GM12878 (cell line): ENCODE data around the gene BARHL1. TPM values are rescaled to one million over a fixed set of nuclear protein-coding genes. Genes with fewer than 3 reads are reported as not detected.

Experiments
- ATAC-seq: fragments of 200-7000 bp; cut with Tn5 transposase; 3 replicates; pipeline ENCODE4 v1.9.1; 2020; ENCODE audit warnings: mild to moderate bottlenecking, moderate library complexity
- BruUV-seq: library from RNA; stranded (reverse); fragments of 400-500 nt; replicated peaks from 2 replicates; lab custom pipeline; 2021; lab: Mats Ljungman, UMichigan
- CTCF ChIA-PET: fragments of 300-600 bp; sonication (Branson Sonifier 250); formaldehyde crosslinking; extraction: SDS; loops from one replicate; lab custom pipeline; 2021; ENCODE audit warnings: inconsistent platforms; lab: Yijun Ruan, JAX
- POLR2A ChIA-PET: fragments of 350-600 bp; formaldehyde crosslinking; extraction: SDS; loops from one replicate; lab custom pipeline; 2021; ENCODE audit warnings: inconsistent platforms; lab: Charles Lee
- RAD21 ChIA-PET: fragments of 300-600 bp; sonication (Branson Sonifier 250); formaldehyde crosslinking; loops from one replicate; lab custom pipeline; 2023; ENCODE audit warnings: antibody characterized with exemption; ENCODE audit not compliant: unreplicated experiment; lab: Charles Lee
- SMC1A ChIA-PET: fragments of 300-600 bp; sonication (Branson Sonifier 250); formaldehyde crosslinking; loops from one replicate; lab custom pipeline; 2023; ENCODE audit not compliant: unreplicated experiment, uncharacterized antibody; lab: Charles Lee
- DNase-seq: peaks from one replicate; pipeline ENCODE4 v3.0.0-alpha.2; 2011; ENCODE audit warnings: low read depth, low spot score
- FAIRE-seq: peaks from 3 replicates; lab custom pipeline; 2011; peaks lifted over from hg19 to GRCh38; lab: Jason Lieb, UNC
- H2AFZ ChIP-seq: 2 replicates; pipeline ENCODE4 v1.6.0; 2011; ENCODE audit warnings: low read depth, low read length, control low read depth; ENCODE audit not compliant: control insufficient read depth
- H3K27ac ChIP-seq: 2 replicates; pipeline ENCODE4 v1.5.1; 2011; ENCODE audit warnings: control low read depth; ENCODE audit not compliant: control insufficient read depth, insufficient read depth
- H3K27me3 ChIP-seq, 2 experiments: replicated peaks in 1 of 2; 2 replicates each; pipeline versions ENCODE4 v1.6.0 to v1.6.1; 2011; ENCODE audit warnings: low read length in 1 of 2; ENCODE audit not compliant: control insufficient read depth in 2 of 2, insufficient read depth in 2 of 2
- H3K36me3 ChIP-seq, 2 experiments: 2 replicates each; pipeline ENCODE4 v1.5.1; 2011; ENCODE audit warnings: low read length in 1 of 2; ENCODE audit not compliant: control insufficient read depth in 2 of 2, insufficient read depth in 2 of 2
- H3K4me1 ChIP-seq: 2 replicates; pipeline ENCODE4 v1.6.1; 2011; ENCODE audit warnings: mild to moderate bottlenecking, low read length, moderate library complexity, mixed read lengths; ENCODE audit not compliant: control insufficient read depth, insufficient read depth
- H3K4me2 ChIP-seq: 2 replicates; pipeline ENCODE4 v1.6.0; 2011; ENCODE audit warnings: control low read depth; ENCODE audit not compliant: control insufficient read depth, insufficient read depth
- H3K4me3 ChIP-seq: fragments of 200-600 bp; sonication (generic); 2 replicates; pipeline ENCODE4 v1.5.1; 2016
- H3K79me2 ChIP-seq: 2 replicates; pipeline ENCODE4 v1.6.0; 2011; ENCODE audit warnings: low read length; ENCODE audit not compliant: control insufficient read depth, insufficient read depth
- H3K9ac ChIP-seq: 2 replicates; pipeline ENCODE4 v1.8.0; 2011; ENCODE audit warnings: low read length, control low read depth, mixed read lengths; ENCODE audit not compliant: control insufficient read depth, insufficient read depth
- H3K9me3 ChIP-seq: replicated peaks from 3 replicates; pipeline ENCODE4 v1.5.1; 2011; ENCODE audit warnings: mild to moderate bottlenecking, low read length; ENCODE audit not compliant: control insufficient read depth, insufficient read depth
- H4K20me1 ChIP-seq: 2 replicates; pipeline ENCODE4 v1.6.0; 2011; ENCODE audit not compliant: control insufficient read depth, insufficient read depth
- CHD2 ChIP-seq: IDR thresholded peaks from 2 replicates; pipeline ENCODE4 v1.6.1; 2011; ENCODE audit warnings: low read depth, low read length, improper control_type of control experiment, borderline replicate concordance
- CUX1 ChIP-seq: IDR thresholded peaks from 2 replicates; pipeline ENCODE4 v1.6.1; 2012; ENCODE audit warnings: improper control_type of control experiment, low read depth, low read length; ENCODE audit not compliant: insufficient replicate concordance
- EGR1 ChIP-seq, 2 experiments: IDR thresholded peaks; 1 replicate in 1 of 2; 2 replicates in 1 of 2; pipeline ENCODE4 v1.6.1; 2011 to 2012; ENCODE audit warnings: low read depth in 2 of 2, low read length in 2 of 2, borderline replicate concordance in 1 of 2, mild to moderate bottlenecking in 1 of 2, moderate library complexity in 1 of 2
- ESRRA ChIP-seq: IDR thresholded peaks from 2 replicates; pipeline ENCODE4 v1.6.1; 2012; ENCODE audit warnings: mild to moderate bottlenecking, low read length, improper control_type of control experiment
- FOS ChIP-seq: IDR thresholded peaks from 3 replicates; pipeline ENCODE4 v1.6.1; 2011; ENCODE audit warnings: borderline replicate concordance; ENCODE audit not compliant: insufficient read length; ENCODE audit errors: extremely low read depth
- IRF4 ChIP-seq: IDR thresholded peaks from 2 replicates; pipeline ENCODE4 v1.6.1; 2011; ENCODE audit warnings: low read depth, low read length
- MAX ChIP-seq: IDR thresholded peaks from 2 replicates; pipeline ENCODE4 v1.6.1; 2012; ENCODE audit warnings: low read depth, low read length, improper control_type of control experiment
- MEF2A ChIP-seq: IDR thresholded peaks from 2 replicates; pipeline ENCODE4 v1.6.1; 2011; ENCODE audit warnings: low read depth, mild to moderate bottlenecking, low read length, moderate library complexity; ENCODE audit not compliant: insufficient read depth
- MTA3 ChIP-seq: IDR thresholded peaks from 2 replicates; pipeline ENCODE4 v1.6.1; 2012; ENCODE audit warnings: low read length, inconsistent platforms, borderline replicate concordance
- PAX5 ChIP-seq: IDR thresholded peaks from 2 replicates; pipeline ENCODE4 v1.6.1; 2011; ENCODE audit warnings: low read depth, low read length, borderline replicate concordance
- RELB ChIP-seq: fragments of 450-650 bp; IDR thresholded peaks from 2 replicates; pipeline ENCODE4 v1.6.1; 2017; ENCODE audit warnings: low read depth, mild to moderate bottlenecking, moderate library complexity
- RUNX3 ChIP-seq: IDR thresholded peaks from 2 replicates; pipeline ENCODE4 v1.6.1; 2012; ENCODE audit warnings: low read length, inconsistent platforms
- TARDBP ChIP-seq: IDR thresholded peaks from 2 replicates; pipeline ENCODE4 v1.6.1; 2016; ENCODE audit warnings: borderline replicate concordance
- TCF3 ChIP-seq: IDR thresholded peaks from 2 replicates; pipeline ENCODE4 v1.6.1; 2012; ENCODE audit warnings: low read depth, mild to moderate bottlenecking, low read length, borderline replicate concordance; ENCODE audit not compliant: insufficient read depth
- YY1 ChIP-seq: IDR thresholded peaks from 2 replicates; pipeline ENCODE4 v1.6.1; 2011; ENCODE audit warnings: low read depth, mild to moderate bottlenecking, low read length
- ZNF24 ChIP-seq: fragments of 450-650 bp; IDR thresholded peaks from 2 replicates; pipeline ENCODE4 v1.6.1; 2017; ENCODE audit warnings: antibody characterized with exemption, mild to moderate bottlenecking
- ZNF274 ChIP-seq: IDR thresholded peaks from one replicate; pipeline ENCODE4 v1.8.0; 2011; ENCODE audit not compliant: insufficient read length, insufficient read depth
- ZNF622 ChIP-seq: fragments of 450-650 bp; IDR thresholded peaks from 2 replicates; pipeline ENCODE4 v1.6.1; 2017; ENCODE audit warnings: mild to moderate bottlenecking, inconsistent platforms
- ZSCAN29 ChIP-seq: fragments of 450-650 bp; IDR thresholded peaks from 2 replicates; pipeline ENCODE4 v1.6.1; 2017; ENCODE audit warnings: mild to moderate bottlenecking, moderate library complexity
- WGBS: methylation state at CpG from one replicate; pipeline ENCODE4 v1.1.6; 2016; ENCODE audit warnings: low lambda C conversion rate; ENCODE audit not compliant: insufficient replicate concordance, insufficient coverage; ENCODE audit errors: missing lambda C conversion rate; 5-methylcytosine and 5-hydroxymethylcytosine counted together
- in situ Hi-C: fragments of 300-500 bp; cut with MboI; formaldehyde crosslinking; loops from 9 replicates; pipeline ENCODE4 v1.14.3; 2018; ENCODE audit warnings: mixed read lengths
- intact Hi-C: fragments of 100-400 bp; cut with micrococcal nuclease; formaldehyde crosslinking; loops from one replicate; pipeline ENCODE4 v1.14.2; 2022; ENCODE audit not compliant: unreplicated experiment
- polyA plus RNA-seq, 11 experiments: library from polyadenylated mRNA; depleted of rRNA in 4 of 11; unstranded in 6 of 11; stranded (reverse) in 5 of 11; fragments of >200 nt; fragmentation: Nextera tagmentation in 4 of 11; fragmentation: Illumina TruSeq in 1 of 11; extraction: Ambion mirVana in 4 of 11; extraction: Trizol in 1 of 11; gene quantifications; 1 replicate in 1 of 11; 2 replicates in 10 of 11; pipeline versions ENCODE4 v1.2.1 to v1.2.3, GENCODE V29; 2011 to 2016; ENCODE audit warnings: inconsistent platforms in 2 of 11, missing spikeins in 2 of 11, low read depth in 1 of 11
- total RNA-seq, 4 experiments: library from RNA; depleted of rRNA in 3 of 4; stranded (reverse); fragments of >200 nt in 3 of 4; fragmentation: Illumina TruSeq in 1 of 4; extraction: Trizol in 1 of 4; gene quantifications; 2 replicates each; pipeline versions ENCODE4 v1.2.1 to v1.2.3, GENCODE V29; 2013 to 2021

BARHL1 gene
- total and polyA plus RNA-seq, 10 of the 15 experiments (the other 5 are each of a cell fraction or from before 2014, with no cell fraction given), result not detected

DNA sequence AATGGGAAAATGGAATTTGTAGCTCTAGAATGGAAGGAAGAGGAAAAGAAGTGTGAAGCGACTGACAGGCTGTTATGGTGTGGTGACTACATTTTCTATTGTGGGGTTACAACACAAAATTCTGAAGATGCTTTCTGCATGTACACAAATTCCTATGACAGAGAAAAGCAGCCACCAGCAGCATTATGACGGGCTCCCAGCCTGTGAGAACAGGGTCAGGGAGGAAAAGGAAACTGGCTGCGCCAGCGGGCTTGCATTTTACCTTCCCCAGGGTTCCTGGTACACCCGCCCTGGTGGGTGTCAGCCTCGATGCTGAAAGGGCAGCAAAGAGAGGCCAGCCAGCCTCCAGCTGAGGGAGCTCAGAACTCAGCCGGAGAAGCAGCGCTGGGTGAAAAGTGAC lies 46.3 kb downstream of the BARHL1 start (continued):
- TF ChIP-seq RELB (no peak), IRF4 (no peak)

- no peak for DNase-seq
- Histone ChIP-seq H3K4me3 (no peak overlapping the region), H3K79me2 (no peaks in the 10 kb centered on the region), H4K20me1 (no peaks in the 10 kb centered on the region), H3K4me2 (no peak overlapping the region), H3K9me3 (no peaks in the 10 kb centered on the region), H3K9ac (no peak overlapping the region), H3K36me3 (peaks cover 12 to 26% of the 10 kb centered on the region in 2 experiments; a peak in 3 of 4 replicates), H3K27ac (no peak overlapping the region), H3K4me1 (no peaks in the 10 kb centered on the region), H3K27me3 (no peaks in the 10 kb centered on the region), H2AFZ (no peak overlapping the region)
- SMC1A ChIA-PET, result no interaction called here
- BruUV-seq, result no TSS peak
- RAD21 ChIA-PET, result no interaction called here
- WGBS, result 96% methylated on average over 9 of the region's 9 CpGs
- no peak for FAIRE-seq
- CTCF ChIA-PET, result no interaction called here
- in situ Hi-C loops (no loop called here), intact Hi-C loops (no loop called here)
- POLR2A ChIA-PET, result no interaction called here
- no peak for ATAC-seq
- no peak for TF ChIP-seq ZSCAN29
- no peak for TF ChIP-seq ZNF622
- TF ChIP-seq FOS, result no peak
- no peak for TF ChIP-seq CUX1
- no peak for TF ChIP-seq TCF3
- TF ChIP-seq EGR1 (IDR thresholded peaks at IDR 0.05; ENCODE audit: borderline replicate concordance in 1 of 2, low read depth in 2 of 2, low read length in 2 of 2), result no peak
- TF ChIP-seq MEF2A, result no peak
- no peak for TF ChIP-seq MAX
- TF ChIP-seq ZNF24, result no peak
- TF ChIP-seq ZNF274, result no peak
- no peak for TF ChIP-seq MTA3
- TF ChIP-seq TARDBP, result no peak
- TF ChIP-seq CHD2, result no peak
- TF ChIP-seq RUNX3, result no peak
- TF ChIP-seq PAX5, result no peak
- TF ChIP-seq ESRRA, result no peak
- no peak for TF ChIP-seq YY1
These were observed 47.7 kb downstream of the BARHL1 start for GRCh38 chr9:132630116-132630515.
